GM12878 (cell line): ENCODE data around the gene WFDC8. TPM values are rescaled to one million over a fixed set of nuclear protein-coding genes. Genes with fewer than 3 reads are reported as not detected.

Experiments
- ATAC-seq: fragments of 200-7000 bp; cut with Tn5 transposase; 3 replicates; pipeline ENCODE4 v1.9.1; 2020; ENCODE audit warnings: mild to moderate bottlenecking, moderate library complexity
- BruUV-seq: library from RNA; stranded (reverse); fragments of 400-500 nt; replicated peaks from 2 replicates; lab custom pipeline; 2021; lab: Mats Ljungman, UMichigan
- CTCF ChIA-PET: fragments of 300-600 bp; sonication (Branson Sonifier 250); formaldehyde crosslinking; extraction: SDS; loops from one replicate; lab custom pipeline; 2021; ENCODE audit warnings: inconsistent platforms; lab: Yijun Ruan, JAX
- POLR2A ChIA-PET: fragments of 350-600 bp; formaldehyde crosslinking; extraction: SDS; loops from one replicate; lab custom pipeline; 2021; ENCODE audit warnings: inconsistent platforms; lab: Charles Lee
- RAD21 ChIA-PET: fragments of 300-600 bp; sonication (Branson Sonifier 250); formaldehyde crosslinking; loops from one replicate; lab custom pipeline; 2023; ENCODE audit warnings: antibody characterized with exemption; ENCODE audit not compliant: unreplicated experiment; lab: Charles Lee
- SMC1A ChIA-PET: fragments of 300-600 bp; sonication (Branson Sonifier 250); formaldehyde crosslinking; loops from one replicate; lab custom pipeline; 2023; ENCODE audit not compliant: unreplicated experiment, uncharacterized antibody; lab: Charles Lee
- DNase-seq: peaks from one replicate; pipeline ENCODE4 v3.0.0-alpha.2; 2011; ENCODE audit warnings: low read depth, low spot score
- FAIRE-seq: peaks from 3 replicates; lab custom pipeline; 2011; peaks lifted over from hg19 to GRCh38; lab: Jason Lieb, UNC
- H2AFZ ChIP-seq: 2 replicates; pipeline ENCODE4 v1.6.0; 2011; ENCODE audit warnings: low read depth, low read length, control low read depth; ENCODE audit not compliant: control insufficient read depth
- H3K27ac ChIP-seq: 2 replicates; pipeline ENCODE4 v1.5.1; 2011; ENCODE audit warnings: control low read depth; ENCODE audit not compliant: control insufficient read depth, insufficient read depth
- H3K27me3 ChIP-seq, 2 experiments: replicated peaks in 1 of 2; 2 replicates each; pipeline versions ENCODE4 v1.6.0 to v1.6.1; 2011; ENCODE audit warnings: low read length in 1 of 2; ENCODE audit not compliant: control insufficient read depth in 2 of 2, insufficient read depth in 2 of 2
- H3K36me3 ChIP-seq, 2 experiments: 2 replicates each; pipeline ENCODE4 v1.5.1; 2011; ENCODE audit warnings: low read length in 1 of 2; ENCODE audit not compliant: control insufficient read depth in 2 of 2, insufficient read depth in 2 of 2
- H3K4me1 ChIP-seq: 2 replicates; pipeline ENCODE4 v1.6.1; 2011; ENCODE audit warnings: mild to moderate bottlenecking, low read length, moderate library complexity, mixed read lengths; ENCODE audit not compliant: control insufficient read depth, insufficient read depth
- H3K4me2 ChIP-seq: 2 replicates; pipeline ENCODE4 v1.6.0; 2011; ENCODE audit warnings: control low read depth; ENCODE audit not compliant: control insufficient read depth, insufficient read depth
- H3K4me3 ChIP-seq: fragments of 200-600 bp; sonication (generic); 2 replicates; pipeline ENCODE4 v1.5.1; 2016
- H3K79me2 ChIP-seq: 2 replicates; pipeline ENCODE4 v1.6.0; 2011; ENCODE audit warnings: low read length; ENCODE audit not compliant: control insufficient read depth, insufficient read depth
- H3K9ac ChIP-seq: 2 replicates; pipeline ENCODE4 v1.8.0; 2011; ENCODE audit warnings: low read length, control low read depth, mixed read lengths; ENCODE audit not compliant: control insufficient read depth, insufficient read depth
- H3K9me3 ChIP-seq: replicated peaks from 3 replicates; pipeline ENCODE4 v1.5.1; 2011; ENCODE audit warnings: mild to moderate bottlenecking, low read length; ENCODE audit not compliant: control insufficient read depth, insufficient read depth
- H4K20me1 ChIP-seq: 2 replicates; pipeline ENCODE4 v1.6.0; 2011; ENCODE audit not compliant: control insufficient read depth, insufficient read depth
- BACH1 ChIP-seq: fragments of 450-650 bp; IDR thresholded peaks from 2 replicates; pipeline ENCODE4 v1.6.1; 2017; ENCODE audit warnings: mild to moderate bottlenecking, borderline replicate concordance
- EED ChIP-seq: sonication (generic); IDR thresholded peaks from 2 replicates; pipeline ENCODE4 v1.6.1; 2016; ENCODE audit warnings: antibody characterized with exemption, low read depth
- EGR1 ChIP-seq, 2 experiments: IDR thresholded peaks; 1 replicate in 1 of 2; 2 replicates in 1 of 2; pipeline ENCODE4 v1.6.1; 2011 to 2012; ENCODE audit warnings: low read depth in 2 of 2, low read length in 2 of 2, borderline replicate concordance in 1 of 2, mild to moderate bottlenecking in 1 of 2, moderate library complexity in 1 of 2
- HSF1 ChIP-seq: fragments of 150-350 bp; IDR thresholded peaks from 2 replicates; pipeline ENCODE4 v1.6.1; 2014; ENCODE audit warnings: mild to moderate bottlenecking, low read depth, low read length
- IRF4 ChIP-seq: IDR thresholded peaks from 2 replicates; pipeline ENCODE4 v1.6.1; 2011; ENCODE audit warnings: low read depth, low read length
- NFYB ChIP-seq: IDR thresholded peaks from 2 replicates; pipeline ENCODE4 v1.6.1; 2011; ENCODE audit warnings: low read depth, mild to moderate bottlenecking, low read length, improper control_type of control experiment, moderate library complexity; ENCODE audit not compliant: insufficient read depth
- POLR2AphosphoS2 ChIP-seq: IDR thresholded peaks from 2 replicates; pipeline ENCODE4 v1.6.1; 2011; ENCODE audit warnings: low read depth, mild to moderate bottlenecking, low read length, improper control_type of control experiment, moderate library complexity
- RAD21 ChIP-seq: IDR thresholded peaks from 2 replicates; pipeline ENCODE4 v1.6.1; 2011; ENCODE audit warnings: mild to moderate bottlenecking, low read depth, low read length, moderate library complexity; ENCODE audit not compliant: insufficient read depth
- SMAD5 ChIP-seq: IDR thresholded peaks from 2 replicates; pipeline ENCODE4 v1.6.1; 2016; ENCODE audit warnings: antibody characterized with exemption, low read depth
- SPI1 ChIP-seq: IDR thresholded peaks from 2 replicates; pipeline ENCODE4 v1.6.1; 2011; ENCODE audit warnings: low read depth, mild to moderate bottlenecking, low read length, moderate library complexity, borderline replicate concordance; ENCODE audit not compliant: insufficient read depth
- SREBF2 ChIP-seq: IDR thresholded peaks from 2 replicates; pipeline ENCODE4 v1.6.1; 2012; ENCODE audit warnings: mild to moderate bottlenecking, low read length
- STAT1 ChIP-seq: fragments of 450-650 bp; conservative IDR thresholded peaks from 2 replicates; pipeline ENCODE4 v1.6.1; 2014; ENCODE audit warnings: antibody characterized with exemption, mild to moderate bottlenecking
- TCF3 ChIP-seq: IDR thresholded peaks from 2 replicates; pipeline ENCODE4 v1.6.1; 2012; ENCODE audit warnings: low read depth, mild to moderate bottlenecking, low read length, borderline replicate concordance; ENCODE audit not compliant: insufficient read depth
- YBX1 ChIP-seq: fragments of 450-650 bp; IDR thresholded peaks from 2 replicates; pipeline ENCODE4 v1.6.1; 2016; ENCODE audit warnings: antibody characterized with exemption
- WGBS: methylation state at CpG from one replicate; pipeline ENCODE4 v1.1.6; 2016; ENCODE audit warnings: low lambda C conversion rate; ENCODE audit not compliant: insufficient replicate concordance, insufficient coverage; ENCODE audit errors: missing lambda C conversion rate; 5-methylcytosine and 5-hydroxymethylcytosine counted together
- in situ Hi-C: fragments of 300-500 bp; cut with MboI; formaldehyde crosslinking; loops from 9 replicates; pipeline ENCODE4 v1.14.3; 2018; ENCODE audit warnings: mixed read lengths
- intact Hi-C: fragments of 100-400 bp; cut with micrococcal nuclease; formaldehyde crosslinking; loops from one replicate; pipeline ENCODE4 v1.14.2; 2022; ENCODE audit not compliant: unreplicated experiment
- polyA plus RNA-seq, 11 experiments: library from polyadenylated mRNA; depleted of rRNA in 4 of 11; unstranded in 6 of 11; stranded (reverse) in 5 of 11; fragments of >200 nt; fragmentation: Nextera tagmentation in 4 of 11; fragmentation: Illumina TruSeq in 1 of 11; extraction: Ambion mirVana in 4 of 11; extraction: Trizol in 1 of 11; gene quantifications; 1 replicate in 1 of 11; 2 replicates in 10 of 11; pipeline versions ENCODE4 v1.2.1 to v1.2.3, GENCODE V29; 2011 to 2016; ENCODE audit warnings: inconsistent platforms in 2 of 11, missing spikeins in 2 of 11, low read depth in 1 of 11
- total RNA-seq, 4 experiments: library from RNA; depleted of rRNA in 3 of 4; stranded (reverse); fragments of >200 nt in 3 of 4; fragmentation: Illumina TruSeq in 1 of 4; extraction: Trizol in 1 of 4; gene quantifications; 2 replicates each; pipeline versions ENCODE4 v1.2.1 to v1.2.3, GENCODE V29; 2013 to 2021

Gene WFDC8
- total and polyA plus RNA-seq, 10 of the 15 experiments (the other 5 are each of a cell fraction or from before 2014, with no cell fraction given): not detected

- Histone ChIP-seq H3K9me3 (no peaks in the 10 kb centered on the region), H2AFZ (no peak overlapping the region), H3K27me3 (peaks cover 0 to 3% of the 10 kb centered on the region in 2 experiments; a peak in 2 of 4 replicates), H3K27ac (no peak overlapping the region), H3K4me3 (no peak overlapping the region), H3K4me2 (no peak overlapping the region), H3K4me1 (no peaks in the 10 kb centered on the region)
- intact Hi-C loops: no loop called here
- BruUV-seq: no TSS peak
- RAD21 ChIA-PET: interaction anchor here (0.5 to 1.0 kb wide), 2 partner anchors 35 to 258 kb away, joined by 3 read pairs; no protein-coding TSS in a partner anchor
- ATAC-seq (no peak), FAIRE-seq (no peak)
- POLR2A ChIA-PET: interaction anchor here (0.5 kb wide), 1 partner anchor 189 kb away, joined by 3 read pairs; no protein-coding TSS in a partner anchor
- TF ChIP-seq RAD21 (no peak), SREBF2 (no peak), TCF3 (no peak), HSF1 (no peak), POLR2AphosphoS2 (no peak)
- TF ChIP-seq, all 136 proteins: peak for 0
- WGBS: 59% methylated on average over 3 of the region's 3 CpGs
- H3K9ac ChIP-seq: no peak overlapping the region
- H3K36me3 ChIP-seq: no peaks in the 10 kb centered on the region
- DNase-seq: no peak
- no peaks in the 10 kb centered on the region for H3K79me2 ChIP-seq
- in situ Hi-C loops: no loop called here
- CTCF ChIA-PET: interaction anchor here (0.8 to 1.1 kb wide), 2 partner anchors 8 to 11 kb away, joined by 3 read pairs; no protein-coding TSS in a partner anchor
- no peaks in the 10 kb centered on the region for H4K20me1 ChIP-seq
- SMC1A ChIA-PET: no interaction called here
Measured at GRCh38 chr20:45583502-45583901, 4.4 kb upstream of the WFDC8 start.

GRCh38 chr20:45581702-45582101 lies 2.6 kb upstream of the WFDC8 start:
- H3K9ac ChIP-seq: no peak overlapping the region
- no TSS peak for BruUV-seq
- no peaks in the 10 kb centered on the region for H4K20me1 ChIP-seq
- H3K36me3 ChIP-seq: no peaks in the 10 kb centered on the region
- in situ Hi-C loops (no loop called here), intact Hi-C loops (no loop called here)
- H3K4me1 ChIP-seq: no peaks in the 10 kb centered on the region
- ChIA-PET POLR2A (no interaction called here), RAD21 (no interaction called here), SMC1A (no interaction called here), CTCF (no interaction called here)
- no peak overlapping the region for H3K4me3 ChIP-seq
- no peaks in the 10 kb centered on the region for H3K9me3 ChIP-seq
- FAIRE-seq: no peak
- H2AFZ ChIP-seq: no peak overlapping the region
- H3K4me2 ChIP-seq: no peak overlapping the region
- no peak for ATAC-seq
- H3K27ac ChIP-seq: no peak overlapping the region
- peaks cover 0 to 3% of the 10 kb centered on the region in 2 experiments; a peak in 2 of 4 replicates for H3K27me3 ChIP-seq
- no peaks in the 10 kb centered on the region for H3K79me2 ChIP-seq
- TF ChIP-seq STAT1: no peak
- no peak for TF ChIP-seq EED
- TF ChIP-seq NFYB: no peak
- no peak for TF ChIP-seq SMAD5
- TF ChIP-seq SPI1: no peak
- no peak for TF ChIP-seq BACH1
- no peak for TF ChIP-seq EGR1 (IDR thresholded peaks at IDR 0.05; ENCODE audit: borderline replicate concordance in 1 of 2, low read depth in 2 of 2, low read length in 2 of 2)
- TF ChIP-seq IRF4: no peak
- TF ChIP-seq YBX1: no peak
- no peak for DNase-seq
